ENCODE results near the gene CACNA1D.

The CACNA1D gene

GRCh38 chr3:53765753-53766152 is 271.3 kb downstream of the CACNA1D start:
- Mint-ChIP-seq H3K36me3 (ENCODE audit: low read depth) (no peaks in the 10 kb centered on the region), H3K27ac (no peak overlapping the region), H3K27me3 (peaks cover 5% of the 10 kb centered on the region), H3K4me3 (no peak overlapping the region), H3K9me3 (no peaks in the 10 kb centered on the region), H3K4me1 (ENCODE audit: low read depth) (no peaks in the 10 kb centered on the region)

GRCh38 chr3:53766706-53767105 is 272.3 kb downstream of the CACNA1D start:
- Mint-ChIP-seq H3K36me3 (ENCODE audit: low read depth) (no peaks in the 10 kb centered on the region), H3K27ac (no peak overlapping the region), H3K27me3 (peaks cover 5% of the 10 kb centered on the region), H3K4me1 (ENCODE audit: low read depth) (no peaks in the 10 kb centered on the region), H3K9me3 (no peaks in the 10 kb centered on the region), H3K4me3 (no peak overlapping the region)

- Mint-ChIP-seq H3K36me3 (ENCODE audit: low read depth) (no peaks in the 10 kb centered on the region), H3K27ac (no peak overlapping the region), H3K27me3 (peaks cover 5% of the 10 kb centered on the region), H3K4me1 (ENCODE audit: low read depth) (no peaks in the 10 kb centered on the region), H3K4me3 (no peak overlapping the region), H3K9me3 (no peaks in the 10 kb centered on the region)
Measured at GRCh38 chr3:53768478-53769459, 274.4 kb downstream of the CACNA1D start.

GRCh38 chr3:53772562-53772961 is 278.2 kb downstream of the CACNA1D start:
- Mint-ChIP-seq H3K4me1 (ENCODE audit: low read depth) (no peaks in the 10 kb centered on the region), H3K27ac (no peak overlapping the region), H3K36me3 (ENCODE audit: low read depth) (no peaks in the 10 kb centered on the region), H3K4me3 (no peak overlapping the region), H3K27me3 (peaks cover 5% of the 10 kb centered on the region), H3K9me3 (no peaks in the 10 kb centered on the region)

GRCh38 chr3:53773021-53773436 is 278.6 kb downstream of the CACNA1D start:
- Mint-ChIP-seq H3K27ac (no peak overlapping the region), H3K4me1 (ENCODE audit: low read depth) (no peaks in the 10 kb centered on the region), H3K27me3 (peaks cover 5% of the 10 kb centered on the region), H3K36me3 (ENCODE audit: low read depth) (no peaks in the 10 kb centered on the region), H3K4me3 (no peak overlapping the region), H3K9me3 (no peaks in the 10 kb centered on the region)

- Mint-ChIP-seq H3K4me3 (no peak overlapping the region), H3K27me3 (peaks cover 5% of the 10 kb centered on the region), H3K4me1 (ENCODE audit: low read depth) (no peaks in the 10 kb centered on the region), H3K36me3 (ENCODE audit: low read depth) (no peaks in the 10 kb centered on the region), H3K9me3 (no peaks in the 10 kb centered on the region), H3K27ac (no peak overlapping the region)
Measured at GRCh38 chr3:53773611-53774368, 279.4 kb downstream of the CACNA1D start.

GRCh38 chr3:53774414-53774813 is 280.0 kb downstream of the CACNA1D start:
- no peak overlapping the region for H3K4me3 Mint-ChIP-seq
- H3K27ac Mint-ChIP-seq, result no peak overlapping the region
- H3K36me3 Mint-ChIP-seq (ENCODE audit: low read depth), result no peaks in the 10 kb centered on the region
- H3K9me3 Mint-ChIP-seq, result no peaks in the 10 kb centered on the region
- H3K27me3 Mint-ChIP-seq, result peaks cover 5% of the 10 kb centered on the region
- H3K4me1 Mint-ChIP-seq (ENCODE audit: low read depth), result no peaks in the 10 kb centered on the region

- no peaks in the 10 kb centered on the region for H3K9me3 Mint-ChIP-seq
- H3K27me3 Mint-ChIP-seq, result peaks cover 5% of the 10 kb centered on the region
- no peaks in the 10 kb centered on the region for H3K4me1 Mint-ChIP-seq (ENCODE audit: low read depth)
- H3K4me3 Mint-ChIP-seq, result no peak overlapping the region
- no peak overlapping the region for H3K27ac Mint-ChIP-seq
- H3K36me3 Mint-ChIP-seq (ENCODE audit: low read depth), result no peaks in the 10 kb centered on the region
Measured at GRCh38 chr3:53775018-53775417, 280.6 kb downstream of the CACNA1D start.

- no peak overlapping the region for H3K4me3 Mint-ChIP-seq
- no peaks in the 10 kb centered on the region for H3K36me3 Mint-ChIP-seq (ENCODE audit: low read depth)
- H3K27ac Mint-ChIP-seq, result no peak overlapping the region
- H3K27me3 Mint-ChIP-seq, result no peaks in the 10 kb centered on the region
- no peaks in the 10 kb centered on the region for H3K9me3 Mint-ChIP-seq
- no peaks in the 10 kb centered on the region for H3K4me1 Mint-ChIP-seq (ENCODE audit: low read depth)
Measured at GRCh38 chr3:53775834-53776251, 281.4 kb downstream of the CACNA1D start.

GRCh38 chr3:53776494-53777101 is 282.2 kb downstream of the CACNA1D start:
- H3K4me1 Mint-ChIP-seq (ENCODE audit: low read depth), result no peaks in the 10 kb centered on the region

GRCh38 chr3:53777468-53777867 is 283.1 kb downstream of the CACNA1D start:
- Mint-ChIP-seq H3K27ac (peak overlapping the region; percentile 48), H3K4me1 (ENCODE audit: low read depth) (no peaks in the 10 kb centered on the region), H3K9me3 (no peaks in the 10 kb centered on the region), H3K27me3 (peaks cover 5% of the 10 kb centered on the region), H3K4me3 (no peak overlapping the region), H3K36me3 (ENCODE audit: low read depth) (no peaks in the 10 kb centered on the region)

More at GRCh38 chr3:53776494-53777101, 282.2 kb downstream of the CACNA1D start:
- H3K27me3 Mint-ChIP-seq, result peaks cover 5% of the 10 kb centered on the region
- no peaks in the 10 kb centered on the region for H3K36me3 Mint-ChIP-seq (ENCODE audit: low read depth)
- no peak overlapping the region for H3K27ac Mint-ChIP-seq
- no peaks in the 10 kb centered on the region for H3K9me3 Mint-ChIP-seq
- H3K4me3 Mint-ChIP-seq, result no peak overlapping the region

- H3K27me3 Mint-ChIP-seq, result peaks cover 5% of the 10 kb centered on the region
- no peaks in the 10 kb centered on the region for H3K9me3 Mint-ChIP-seq
- no peaks in the 10 kb centered on the region for H3K36me3 Mint-ChIP-seq (ENCODE audit: low read depth)
- H3K27ac Mint-ChIP-seq, result no peak overlapping the region
- no peaks in the 10 kb centered on the region for H3K4me1 Mint-ChIP-seq (ENCODE audit: low read depth)
- H3K4me3 Mint-ChIP-seq, result no peak overlapping the region
Measured at GRCh38 chr3:53778153-53778552, 283.7 kb downstream of the CACNA1D start.

GRCh38 chr3:53780171-53780570 is 285.8 kb downstream of the CACNA1D start:
- Mint-ChIP-seq H3K4me3 (no peak overlapping the region), H3K27me3 (peaks cover 9% of the 10 kb centered on the region), H3K4me1 (ENCODE audit: low read depth) (no peaks in the 10 kb centered on the region), H3K36me3 (ENCODE audit: low read depth) (no peaks in the 10 kb centered on the region), H3K9me3 (no peaks in the 10 kb centered on the region), H3K27ac (no peak overlapping the region)

- H3K27me3 Mint-ChIP-seq, result peaks cover 9% of the 10 kb centered on the region
- H3K36me3 Mint-ChIP-seq (ENCODE audit: low read depth), result no peaks in the 10 kb centered on the region
Measured at GRCh38 chr3:53780806-53781205, 286.4 kb downstream of the CACNA1D start.

GRCh38 chr3:53787016-53787415 is 292.6 kb downstream of the CACNA1D start:
- Mint-ChIP-seq H3K36me3 (ENCODE audit: low read depth) (no peaks in the 10 kb centered on the region), H3K4me1 (ENCODE audit: low read depth) (no peaks in the 10 kb centered on the region), H3K9me3 (no peaks in the 10 kb centered on the region), H3K27me3 (peaks cover 8% of the 10 kb centered on the region), H3K27ac (no peak overlapping the region), H3K4me3 (no peak overlapping the region)

More at GRCh38 chr3:53780806-53781205, 286.4 kb downstream of the CACNA1D start:
- Mint-ChIP-seq H3K4me1 (ENCODE audit: low read depth) (no peaks in the 10 kb centered on the region), H3K4me3 (no peak overlapping the region), H3K27ac (no peak overlapping the region), H3K9me3 (no peaks in the 10 kb centered on the region)

All from stimulated activated naive CD8-positive, alpha-beta T cell treated with anti-CD3 and anti-CD28 coated beads, Interleukin-15, Interleukin-2, amounts not matched to agents 100 ng/mL and 50 ng/mL, for 24 hours (primary cell).